Measurements from ENCODE around the gene RPS4Y1.

Gene RPS4Y1

DNA sequence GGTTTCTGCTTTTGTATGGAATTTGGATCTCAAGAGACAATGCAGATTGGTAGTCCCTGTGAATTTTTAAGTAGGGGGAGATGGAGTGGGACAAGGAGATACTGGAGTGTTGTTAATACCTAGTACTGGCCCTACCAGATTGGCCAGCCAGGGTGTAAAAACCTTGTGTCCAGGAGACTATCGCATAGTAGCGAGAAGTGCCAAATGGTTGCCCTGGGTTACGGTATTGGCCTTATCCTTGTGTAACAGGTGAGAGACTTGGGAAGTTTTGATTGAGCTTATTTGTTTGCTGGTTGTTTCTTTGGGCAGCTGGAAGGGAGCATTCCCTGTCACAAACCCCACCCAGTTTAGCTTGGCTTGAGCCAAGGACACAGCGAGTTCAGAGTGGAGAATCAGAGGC is 5.4 kb downstream of the RPS4Y1 start:
- Histone ChIP-seq H3K27ac (no peak overlapping the region), H2AFZ (ENCODE audit: low read depth) (no peak overlapping the region), H3K9ac (no peak overlapping the region), H3K4me3 (IDR thresholded peaks at IDR 0.05; ENCODE audit: insufficient read depth, low read depth, low read length) (no peak overlapping the region), H3K79me2 (ENCODE audit: insufficient read depth, low read depth) (no peaks in the 10 kb centered on the region), H3K4me1 (ENCODE audit: low read depth, poor library complexity, severe bottlenecking) (no peaks in the 10 kb centered on the region), H3K27me3 (ENCODE audit: insufficient read depth, low read depth) (no peaks in the 10 kb centered on the region), H3K4me2 (no peak overlapping the region), H4K20me1 (ENCODE audit: insufficient read depth) (no peaks in the 10 kb centered on the region), H3K36me3 (ENCODE audit: insufficient read depth) (no peaks in the 10 kb centered on the region)
- TF ChIP-seq, protein P1, sequence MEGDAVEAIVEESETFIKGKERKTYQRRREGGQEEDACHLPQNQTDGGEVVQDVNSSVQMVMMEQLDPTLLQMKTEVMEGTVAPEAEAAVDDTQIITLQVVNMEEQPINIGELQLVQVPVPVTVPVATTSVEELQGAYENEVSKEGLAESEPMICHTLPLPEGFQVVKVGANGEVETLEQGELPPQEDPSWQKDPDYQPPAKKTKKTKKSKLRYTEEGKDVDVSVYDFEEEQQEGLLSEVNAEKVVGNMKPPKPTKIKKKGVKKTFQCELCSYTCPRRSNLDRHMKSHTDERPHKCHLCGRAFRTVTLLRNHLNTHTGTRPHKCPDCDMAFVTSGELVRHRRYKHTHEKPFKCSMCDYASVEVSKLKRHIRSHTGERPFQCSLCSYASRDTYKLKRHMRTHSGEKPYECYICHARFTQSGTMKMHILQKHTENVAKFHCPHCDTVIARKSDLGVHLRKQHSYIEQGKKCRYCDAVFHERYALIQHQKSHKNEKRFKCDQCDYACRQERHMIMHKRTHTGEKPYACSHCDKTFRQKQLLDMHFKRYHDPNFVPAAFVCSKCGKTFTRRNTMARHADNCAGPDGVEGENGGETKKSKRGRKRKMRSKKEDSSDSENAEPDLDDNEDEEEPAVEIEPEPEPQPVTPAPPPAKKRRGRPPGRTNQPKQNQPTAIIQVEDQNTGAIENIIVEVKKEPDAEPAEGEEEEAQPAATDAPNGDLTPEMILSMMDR (conservative IDR thresholded peaks at IDR 0.05; ENCODE audit: low read depth, low read length): no peak

DNA sequence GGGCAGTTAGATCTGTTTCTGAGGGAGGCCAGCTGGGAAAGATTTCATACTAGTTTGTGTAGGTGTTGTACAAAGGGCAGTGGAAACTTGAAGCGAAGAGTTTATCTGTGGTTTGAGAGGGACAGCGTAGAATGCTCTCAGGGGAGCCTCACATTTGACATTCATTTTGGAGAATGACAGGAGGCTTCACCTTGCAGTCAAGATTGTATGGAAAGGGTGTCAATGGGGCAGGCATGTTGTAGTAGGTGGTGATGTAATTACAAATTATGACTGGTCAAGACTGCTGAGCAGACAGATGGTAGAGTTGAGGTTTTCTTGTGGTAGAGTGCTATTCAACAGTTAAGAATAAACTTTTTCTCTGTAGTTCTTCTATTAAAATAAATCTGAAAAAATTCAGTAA is 7.0 kb downstream of the RPS4Y1 start:
- H3K79me2 ChIP-seq (ENCODE audit: insufficient read depth, low read depth): no peaks in the 10 kb centered on the region
- no peaks in the 10 kb centered on the region for H3K36me3 ChIP-seq (ENCODE audit: insufficient read depth)
- no peak overlapping the region for H3K4me2 ChIP-seq
- TF ChIP-seq, protein P1 (conservative IDR thresholded peaks at IDR 0.05; ENCODE audit: low read depth, low read length): no peak
- H3K27me3 ChIP-seq (ENCODE audit: insufficient read depth, low read depth): no peaks in the 10 kb centered on the region
- H3K4me1 ChIP-seq (ENCODE audit: low read depth, poor library complexity, severe bottlenecking): no peaks in the 10 kb centered on the region
- no peak overlapping the region for H3K9ac ChIP-seq
- no peak overlapping the region for H2AFZ ChIP-seq (ENCODE audit: low read depth)
- no peak overlapping the region for H3K27ac ChIP-seq
- H3K4me3 ChIP-seq (IDR thresholded peaks at IDR 0.05; ENCODE audit: insufficient read depth, low read depth, low read length): no peak overlapping the region
- H4K20me1 ChIP-seq (ENCODE audit: insufficient read depth): no peaks in the 10 kb centered on the region

- Histone ChIP-seq H3K27ac (no peak overlapping the region), H3K9ac (no peak overlapping the region), H4K20me1 (ENCODE audit: insufficient read depth) (no peaks in the 10 kb centered on the region), H3K36me3 (ENCODE audit: insufficient read depth) (no peaks in the 10 kb centered on the region), H3K79me2 (ENCODE audit: insufficient read depth, low read depth) (no peaks in the 10 kb centered on the region), H3K4me1 (ENCODE audit: low read depth, poor library complexity, severe bottlenecking) (no peaks in the 10 kb centered on the region), H3K27me3 (ENCODE audit: insufficient read depth, low read depth) (no peaks in the 10 kb centered on the region), H2AFZ (ENCODE audit: low read depth) (no peak overlapping the region), H3K4me3 (IDR thresholded peaks at IDR 0.05; ENCODE audit: insufficient read depth, low read depth, low read length) (no peak overlapping the region), H3K4me2 (no peak overlapping the region)
- TF ChIP-seq, protein P1 (conservative IDR thresholded peaks at IDR 0.05; ENCODE audit: low read depth, low read length): no peak
These were observed 8.0 kb downstream of the RPS4Y1 start for GRCh38 chrY:2849368-2849767.

DNA sequence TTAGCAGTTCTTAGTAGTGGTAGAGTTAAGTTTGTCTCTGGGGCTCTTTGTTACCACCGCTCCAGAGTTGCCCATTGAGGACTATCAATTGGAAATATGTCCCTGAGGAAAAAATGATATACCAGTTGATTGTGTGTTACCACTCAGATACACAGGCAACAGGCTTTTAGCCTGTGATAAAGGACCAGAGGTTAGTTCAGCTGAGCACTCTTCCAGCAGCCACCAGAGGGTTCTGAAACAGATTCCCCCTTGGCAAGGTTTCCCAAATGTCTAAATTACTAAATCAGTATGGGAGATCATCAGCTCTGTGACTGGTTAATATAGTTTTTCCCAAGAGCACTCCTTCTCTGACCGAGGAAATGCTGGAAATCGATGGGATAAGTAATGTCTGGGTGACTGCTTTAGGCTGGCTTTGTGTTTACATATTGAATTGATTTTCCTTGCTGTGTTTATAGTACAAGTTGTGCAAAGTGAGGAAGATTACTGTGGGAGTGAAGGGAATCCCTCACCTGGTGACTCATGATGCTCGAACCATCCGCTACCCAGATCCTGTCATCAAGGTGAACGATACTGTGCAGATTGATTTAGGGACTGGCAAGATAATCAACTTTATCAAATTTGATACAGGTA is 12.9 kb downstream of the RPS4Y1 start:
- Histone ChIP-seq H4K20me1 (ENCODE audit: insufficient read depth) (no peaks in the 10 kb centered on the region), H3K9ac (no peak overlapping the region), H3K4me2 (no peak overlapping the region), H2AFZ (ENCODE audit: low read depth) (no peak overlapping the region), H3K4me3 (IDR thresholded peaks at IDR 0.05; ENCODE audit: insufficient read depth, low read depth, low read length) (no peak overlapping the region), H3K27me3 (ENCODE audit: insufficient read depth, low read depth) (no peaks in the 10 kb centered on the region), H3K4me1 (ENCODE audit: low read depth, poor library complexity, severe bottlenecking) (no peaks in the 10 kb centered on the region), H3K27ac (no peak overlapping the region), H3K36me3 (ENCODE audit: insufficient read depth) (no peaks in the 10 kb centered on the region), H3K79me2 (ENCODE audit: insufficient read depth, low read depth) (no peaks in the 10 kb centered on the region)
- TF ChIP-seq, protein P1 (conservative IDR thresholded peaks at IDR 0.05; ENCODE audit: low read depth, low read length): no peak

All from KMS-11 (cell line).